ENCODE data around the gene CXADR. TPM values are rescaled to one million over a fixed set of nuclear protein-coding genes. Genes with fewer than 3 reads are reported as not detected.

CXADR gene
- total RNA-seq, 1 experiment from 2014 or later, result 152 TPM

GRCh38 chr21:17613242-17613676, 100.4 kb downstream of the CXADR start:
- Histone ChIP-seq H4K8ac (replicated peaks; ENCODE audit: insufficient read length, low read depth, low read length) (no peak overlapping the region), H3K18ac (ENCODE audit: insufficient read length, low read depth, low read length) (no peak overlapping the region), H3K27me3 (ENCODE audit: insufficient read depth, low read length) (no peaks in the 10 kb centered on the region), H3K79me1 (ENCODE audit: insufficient read depth, low read depth, low read length, poor library complexity, severe bottlenecking) (no peaks in the 10 kb centered on the region), H2AFZ (ENCODE audit: low read length) (no peak overlapping the region), H3T11ph (ENCODE audit: low read length) (no peak overlapping the region), H3K23ac (ENCODE audit: insufficient read length, low read depth, low read length) (no peak overlapping the region), H2AK5ac (ENCODE audit: insufficient read length, low read length) (no peak overlapping the region), H3K14ac (ENCODE audit: insufficient read depth, low read length) (no peak overlapping the region), H3K79me2 (ENCODE audit: insufficient read depth, low read length) (peaks cover 13% of the 10 kb centered on the region; the same call in 1 of the 2 replicates), H3K9me3 (ENCODE audit: control insufficient read depth, low read depth, low read length) (no peaks in the 10 kb centered on the region), H2BK20ac (ENCODE audit: low read depth, low read length, poor library complexity, severe bottlenecking) (no peak overlapping the region), H3K56ac (ENCODE audit: insufficient read length, low read depth, low read length) (no peak overlapping the region), H4K20me1 (ENCODE audit: control insufficient read depth, insufficient read depth, insufficient read length) (no peaks in the 10 kb centered on the region), H3K4ac (ENCODE audit: low read depth, low read length) (no peak overlapping the region), H4K91ac (ENCODE audit: insufficient read length, low read depth, low read length) (no peak overlapping the region), H3K27ac (ENCODE audit: insufficient read length, low read depth, low read length) (no peak overlapping the region), H4K5ac (ENCODE audit: insufficient read length, low read depth, low read length) (no peak overlapping the region), H3K4me2 (ENCODE audit: insufficient read depth, insufficient read length, low read length) (peak overlapping the region; percentile 83), H2BK12ac (ENCODE audit: insufficient read length, low read depth, low read length) (no peak overlapping the region), H3K23me2 (ENCODE audit: insufficient read length, low read depth, low read length, poor library complexity, severe bottlenecking) (peaks cover 10% of the 10 kb centered on the region), H2BK5ac (ENCODE audit: insufficient read length, low read length) (no peak overlapping the region), H2BK15ac (ENCODE audit: low read depth, low read length) (no peak overlapping the region), H3K4me1 (ENCODE audit: insufficient read depth, low read length) (no peaks in the 10 kb centered on the region), H3K9ac (ENCODE audit: extremely low read depth, insufficient read length, low read length) (no peak overlapping the region), H2BK120ac (ENCODE audit: low read depth, low read length, poor library complexity, severe bottlenecking) (no peak overlapping the region)
- WGBS (ENCODE audit: extremely low coverage, insufficient read length, low lambda C conversion rate), result no CpG with 5 or more reads among the region's 16 CpGs
- Mint-ChIP-seq H3K4me3 (peak overlapping the region; percentile 65 to 83), H3K27ac (no peak overlapping the region; a peak in 1 of 7 replicates), H3K36me3 (ENCODE audit: insufficient read depth in 1 of 3, low read depth in 3 of 3) (peaks cover 4 to 21% (median 17%) of the 10 kb centered on the region in 3 experiments; a peak in 6 of 7 replicates), H3K27me3 (ENCODE audit: low read depth) (peaks cover 8% of the 10 kb centered on the region), H3K9me3 (no peaks in the 10 kb centered on the region), H3K4me1 (peaks cover 16 to 20% of the 10 kb centered on the region in 2 experiments)
- no peak for DNase-seq
- no peak for TF ChIP-seq CTCF (conservative IDR thresholded peaks at IDR 0.05)

Data from H9 (cell line).